Trophoblast cell (in vitro differentiated cells and primary cell): ENCODE data around the gene WDR20.
"Not testable (repeated sequence)": the region's sequence is repeated elsewhere in the genome, so short reads cannot be mapped to it uniquely, and the experiment has no call there.

ENCODE experiments used
- DNase-seq, 2 donors: peaks; one replicate each; pipeline ENCODE4 v3.0.0-alpha.2; 2016
- H2AFZ ChIP-seq: 2 replicates; pipeline ENCODE4 v1.6.1; 2013; ENCODE audit warnings: low read length, moderate library complexity, mild to moderate bottlenecking; ENCODE audit not compliant: insufficient read depth, poor library complexity
- H2AK5ac ChIP-seq: 2 replicates; pipeline ENCODE4 v1.6.1; 2013; ENCODE audit warnings: mild to moderate bottlenecking, low read length
- H2BK120ac ChIP-seq: 2 replicates; pipeline ENCODE4 v1.6.1; 2013; ENCODE audit warnings: low read length, mild to moderate bottlenecking, moderate library complexity; ENCODE audit not compliant: insufficient read depth, poor library complexity
- H2BK12ac ChIP-seq: 2 replicates; pipeline ENCODE4 v1.6.1; 2013; ENCODE audit warnings: mild to moderate bottlenecking, low read length, moderate library complexity
- H2BK5ac ChIP-seq: 2 replicates; pipeline ENCODE4 v1.6.1; 2013; ENCODE audit warnings: low read length, low read depth, moderate library complexity, mild to moderate bottlenecking; ENCODE audit not compliant: poor library complexity
- H3K14ac ChIP-seq: 2 replicates; pipeline ENCODE4 v1.6.1; 2013; ENCODE audit warnings: mild to moderate bottlenecking, low read length
- H3K18ac ChIP-seq: 2 replicates; pipeline ENCODE4 v1.6.1; 2013; ENCODE audit warnings: mild to moderate bottlenecking, low read length
- H3K23ac ChIP-seq: 2 replicates; pipeline ENCODE4 v1.6.1; 2013; ENCODE audit warnings: low read length
- H3K27ac ChIP-seq: 2 replicates; pipeline ENCODE4 v1.5.1; 2013; ENCODE audit warnings: low read depth, mild to moderate bottlenecking, inconsistent platforms, low read length, moderate library complexity
- H3K27me3 ChIP-seq: 2 replicates; pipeline ENCODE4 v1.6.1; 2013; ENCODE audit warnings: inconsistent platforms, mild to moderate bottlenecking, low read length, moderate library complexity; ENCODE audit not compliant: insufficient read depth
- H3K36me3 ChIP-seq, 2 experiments: 1 replicate in 1 of 2; 2 replicates in 1 of 2; pipeline ENCODE4 v1.6.1; 2013; ENCODE audit warnings: low read length in 2 of 2, mild to moderate bottlenecking in 2 of 2, moderate library complexity in 1 of 2; ENCODE audit not compliant: insufficient read depth in 2 of 2, control insufficient read depth in 1 of 2
- H3K4ac ChIP-seq: 2 replicates; pipeline ENCODE4 v1.6.1; 2013; ENCODE audit warnings: low read depth, mild to moderate bottlenecking, low read length, moderate library complexity
- H3K4me1 ChIP-seq, 2 experiments: 1 replicate in 1 of 2; 2 replicates in 1 of 2; pipeline ENCODE4 v1.6.1; 2013; ENCODE audit warnings: low read length in 2 of 2, mild to moderate bottlenecking in 2 of 2, moderate library complexity in 1 of 2; ENCODE audit not compliant: insufficient read depth in 2 of 2, control insufficient read depth in 1 of 2
- H3K4me2 ChIP-seq: 2 replicates; pipeline ENCODE4 v1.6.1; 2013; ENCODE audit warnings: inconsistent platforms, mild to moderate bottlenecking, low read length, moderate library complexity
- H3K4me3 ChIP-seq: 2 replicates; pipeline ENCODE4 v1.5.1; 2013; ENCODE audit warnings: mild to moderate bottlenecking, low read depth, low read length, inconsistent platforms
- H3K79me1 ChIP-seq: one replicate; pipeline ENCODE4 v1.6.1; 2013; ENCODE audit warnings: low read length
- H3K79me2 ChIP-seq: 2 replicates; pipeline ENCODE4 v1.6.1; 2013; ENCODE audit warnings: low read length, mild to moderate bottlenecking; ENCODE audit not compliant: control insufficient read depth, insufficient read depth, poor library complexity
- H3K9ac ChIP-seq: 2 replicates; pipeline ENCODE4 v1.6.1; 2013; ENCODE audit warnings: mild to moderate bottlenecking, low read length
- H3K9me3 ChIP-seq: 2 replicates; pipeline ENCODE4 v1.6.1; 2013; ENCODE audit warnings: low read depth, mild to moderate bottlenecking, control low read depth, inconsistent platforms, low read length; ENCODE audit not compliant: insufficient read depth
- H4K12ac ChIP-seq: 2 replicates; pipeline ENCODE4 v1.6.1; 2013; ENCODE audit warnings: low read depth, mild to moderate bottlenecking, low read length, moderate library complexity
- H4K8ac ChIP-seq: 2 replicates; pipeline ENCODE4 v1.6.1; 2013; ENCODE audit warnings: low read depth, mild to moderate bottlenecking, low read length, moderate library complexity
- H4K91ac ChIP-seq: one replicate; pipeline ENCODE4 v1.6.1; 2013; ENCODE audit warnings: low read depth, mild to moderate bottlenecking, low read length, moderate library complexity
- WGBS: extraction: QIAGEN DNeasy Blood & Tissue Kit; methylation state at CpG from one replicate; pipeline ENCODE4 v1.1.7; 2013; ENCODE audit warnings: missing lambda C conversion rate; ENCODE audit not compliant: insufficient read length, insufficient coverage; ENCODE audit errors: extremely low coverage; 5-methylcytosine and 5-hydroxymethylcytosine counted together

Gene WDR20

GRCh38 chr14:102103062-102103695, 36.5 kb upstream of the WDR20 start:
- Histone ChIP-seq H4K91ac (no peak overlapping the region), H3K4ac (no peak overlapping the region), H3K79me2 (no peaks in the 10 kb centered on the region), H3K18ac (no peak overlapping the region), H3K14ac (no peak overlapping the region), H3K4me1 (peaks cover 2% of the 10 kb centered on the region in 2 experiments), H3K79me1 (no peaks in the 10 kb centered on the region), H3K27ac (no peak overlapping the region), H3K36me3 (no peaks in the 10 kb centered on the region), H3K27me3 (no peaks in the 10 kb centered on the region), H4K8ac (no peak overlapping the region), H3K4me3 (no peak overlapping the region), H2BK12ac (no peak overlapping the region), H4K12ac (no peak overlapping the region), H2BK120ac (no peak overlapping the region), H3K4me2 (no peak overlapping the region), H2AK5ac (no peak overlapping the region), H2AFZ (no peak overlapping the region), H3K9ac (no peak overlapping the region), H3K23ac (no peak overlapping the region), H2BK5ac (no peak overlapping the region), H3K9me3 (peaks cover 1% of the 10 kb centered on the region)
- no CpG with 5 or more reads among the region's 10 CpGs for WGBS
- no peak for DNase-seq

GRCh38 chr14:102105369-102105768, 34.3 kb upstream of the WDR20 start:
- H2AK5ac ChIP-seq: no peak overlapping the region
- H3K79me1 ChIP-seq: no peaks in the 10 kb centered on the region
- H2BK12ac ChIP-seq: no peak overlapping the region
- H3K9ac ChIP-seq: no peak overlapping the region
- no peak overlapping the region for H3K18ac ChIP-seq
- H2BK120ac ChIP-seq: no peak overlapping the region
- H3K23ac ChIP-seq: no peak overlapping the region
- no peaks in the 10 kb centered on the region for H3K36me3 ChIP-seq
- H3K4me2 ChIP-seq: no peak overlapping the region
- no peak overlapping the region for H3K14ac ChIP-seq
- no peaks in the 10 kb centered on the region for H3K27me3 ChIP-seq
- H3K4ac ChIP-seq: no peak overlapping the region
- no peak overlapping the region for H3K27ac ChIP-seq
- no peak overlapping the region for H4K91ac ChIP-seq
- no CpG with 5 or more reads among the region's 4 CpGs for WGBS
- no peaks in the 10 kb centered on the region for H3K79me2 ChIP-seq
- DNase-seq: no peak
- H2AFZ ChIP-seq: no peak overlapping the region
- no peak overlapping the region for H4K12ac ChIP-seq
- H3K4me1 ChIP-seq: peaks cover 2% of the 10 kb centered on the region in 2 experiments
- H3K4me3 ChIP-seq: no peak overlapping the region
- H3K9me3 ChIP-seq: no peaks in the 10 kb centered on the region
- no peak overlapping the region for H4K8ac ChIP-seq
- H2BK5ac ChIP-seq: no peak overlapping the region

DNA sequence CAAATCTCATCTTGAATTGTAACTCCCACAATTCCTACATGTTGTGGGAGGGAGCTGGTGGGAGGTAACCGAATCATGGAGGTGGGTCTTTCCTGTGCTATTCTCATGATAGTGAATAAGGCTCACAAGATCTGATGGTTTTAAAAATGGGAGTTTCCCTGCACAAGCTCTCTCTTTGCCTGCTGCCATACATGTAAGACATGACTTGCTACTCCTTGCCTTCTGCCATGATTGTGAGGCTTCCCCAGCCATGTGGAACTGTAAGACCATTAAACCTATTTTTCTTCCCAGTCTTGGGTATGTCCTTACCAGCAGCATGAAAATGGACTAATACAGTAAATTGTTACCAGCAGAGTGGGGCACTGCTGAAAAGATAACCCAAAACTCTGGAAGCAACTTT, 30.4 kb upstream of the WDR20 start:
- not testable (repeated sequence) for H3K4me2 ChIP-seq, H4K91ac ChIP-seq, H3K27me3 ChIP-seq, H2AFZ ChIP-seq, H3K79me2 ChIP-seq, H3K36me3 ChIP-seq, H2BK5ac ChIP-seq, H3K27ac ChIP-seq, H3K9me3 ChIP-seq, H3K4me1 ChIP-seq, H2BK120ac ChIP-seq, H3K23ac ChIP-seq, H3K4me3 ChIP-seq, H3K18ac ChIP-seq, H3K4ac ChIP-seq, H3K14ac ChIP-seq, H3K9ac ChIP-seq, H2AK5ac ChIP-seq, H4K12ac ChIP-seq, DNase-seq, H3K79me1 ChIP-seq, H2BK12ac ChIP-seq, H4K8ac ChIP-seq
- no CpG with 5 or more reads among the region's 1 CpG for WGBS

DNA sequence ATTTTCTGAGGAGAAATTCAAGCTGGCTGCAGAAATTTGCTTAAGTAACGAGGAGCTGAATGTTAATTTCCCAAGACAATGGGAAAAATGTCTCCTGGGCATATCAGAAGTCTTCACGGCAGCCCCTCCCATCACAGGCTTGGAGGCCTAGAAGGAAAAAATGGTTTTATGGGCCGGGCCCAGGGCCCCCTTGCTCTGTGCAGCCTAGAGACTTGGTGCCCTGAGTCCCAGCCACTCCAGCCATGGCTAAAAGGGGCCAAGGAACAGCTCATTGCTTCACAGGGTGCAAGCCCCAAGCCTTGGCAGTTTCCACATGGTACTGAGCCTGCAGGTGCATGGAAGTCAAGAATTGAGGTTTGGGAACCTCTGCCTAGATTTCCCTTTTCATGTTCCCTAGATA, 28.6 kb upstream of the WDR20 start:
- H2BK120ac ChIP-seq: no peak overlapping the region
- no peak for DNase-seq
- no peak overlapping the region for H3K4me3 ChIP-seq
- no peak overlapping the region for H2BK5ac ChIP-seq
- no peak overlapping the region for H3K18ac ChIP-seq
- no peak overlapping the region for H3K9ac ChIP-seq
- H4K12ac ChIP-seq: no peak overlapping the region
- no peak overlapping the region for H3K27ac ChIP-seq
- H3K23ac ChIP-seq: no peak overlapping the region
- no peak overlapping the region for H3K4ac ChIP-seq
- no peak overlapping the region for H3K4me2 ChIP-seq
- no peak overlapping the region for H4K8ac ChIP-seq
- H2AFZ ChIP-seq: no peak overlapping the region
- H3K27me3 ChIP-seq: no peaks in the 10 kb centered on the region
- H2BK12ac ChIP-seq: no peak overlapping the region
- H3K9me3 ChIP-seq: peaks cover 5% of the 10 kb centered on the region
- no peak overlapping the region for H2AK5ac ChIP-seq
- WGBS: no CpG with 5 or more reads among the region's 3 CpGs
- no peaks in the 10 kb centered on the region for H3K79me1 ChIP-seq
- no peaks in the 10 kb centered on the region for H3K36me3 ChIP-seq
- no peak overlapping the region for H4K91ac ChIP-seq
- H3K14ac ChIP-seq: no peak overlapping the region
- no peaks in the 10 kb centered on the region for H3K4me1 ChIP-seq
- H3K79me2 ChIP-seq: no peaks in the 10 kb centered on the region
